ENCODE measurements around the gene MED29. TPM values are rescaled to one million over a fixed set of nuclear protein-coding genes. Genes with fewer than 3 reads are reported as not detected.

The MED29 gene
- total and polyA plus RNA-seq, 2 of the 13 experiments (the other 11 are each of a cell fraction or from before 2014, with no cell fraction given) = 14.0 to 19.7 TPM

- TF ChIP-seq LBX2 (CRISPR knock-in tag; IDR thresholded peaks at IDR 0.05; ENCODE audit: borderline replicate concordance) = no peak
- no peak for TF ChIP-seq CEBPG (CRISPR knock-in tag; IDR thresholded peaks at IDR 0.05)
- TF ChIP-seq ZNF724P (CRISPR knock-in tag; IDR thresholded peaks at IDR 0.05; ENCODE audit: borderline replicate concordance) = no peak
- TF ChIP-seq CCAR2 (optimal IDR thresholded peaks at IDR 0.05; ENCODE audit: low read depth, low read length) = no peak
- no peak for TF ChIP-seq MED1 (CRISPR knock-in tag; IDR thresholded peaks at IDR 0.05)
- no peak for TF ChIP-seq NFRKB (IDR thresholded peaks at IDR 0.05)
- no peak for TF ChIP-seq ZNF629 (CRISPR knock-in tag; conservative IDR thresholded peaks at IDR 0.05)
- no peak for TF ChIP-seq ZNF430 (CRISPR knock-in tag; IDR thresholded peaks at IDR 0.05)
- TF ChIP-seq ZNF34 (CRISPR knock-in tag; IDR thresholded peaks at IDR 0.05; ENCODE audit: borderline replicate concordance) = no peak
- no peak; the same call in 1 of the 2 replicates for TF ChIP-seq ZNF235 (CRISPR knock-in tag; IDR thresholded peaks at IDR 0.05; ENCODE audit: borderline replicate concordance)
- TF ChIP-seq, protein P1, sequence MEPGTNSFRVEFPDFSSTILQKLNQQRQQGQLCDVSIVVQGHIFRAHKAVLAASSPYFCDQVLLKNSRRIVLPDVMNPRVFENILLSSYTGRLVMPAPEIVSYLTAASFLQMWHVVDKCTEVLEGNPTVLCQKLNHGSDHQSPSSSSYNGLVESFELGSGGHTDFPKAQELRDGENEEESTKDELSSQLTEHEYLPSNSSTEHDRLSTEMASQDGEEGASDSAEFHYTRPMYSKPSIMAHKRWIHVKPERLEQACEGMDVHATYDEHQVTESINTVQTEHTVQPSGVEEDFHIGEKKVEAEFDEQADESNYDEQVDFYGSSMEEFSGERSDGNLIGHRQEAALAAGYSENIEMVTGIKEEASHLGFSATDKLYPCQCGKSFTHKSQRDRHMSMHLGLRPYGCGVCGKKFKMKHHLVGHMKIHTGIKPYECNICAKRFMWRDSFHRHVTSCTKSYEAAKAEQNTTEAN (CRISPR knock-in tag; conservative IDR thresholded peaks at IDR 0.05) = no peak
- no peak for TF ChIP-seq ZNF136 (CRISPR knock-in tag; IDR thresholded peaks at IDR 0.05; ENCODE audit: low read depth)
- TF ChIP-seq HHEX (CRISPR knock-in tag; IDR thresholded peaks at IDR 0.05) = no peak
- TF ChIP-seq, protein P2, sequence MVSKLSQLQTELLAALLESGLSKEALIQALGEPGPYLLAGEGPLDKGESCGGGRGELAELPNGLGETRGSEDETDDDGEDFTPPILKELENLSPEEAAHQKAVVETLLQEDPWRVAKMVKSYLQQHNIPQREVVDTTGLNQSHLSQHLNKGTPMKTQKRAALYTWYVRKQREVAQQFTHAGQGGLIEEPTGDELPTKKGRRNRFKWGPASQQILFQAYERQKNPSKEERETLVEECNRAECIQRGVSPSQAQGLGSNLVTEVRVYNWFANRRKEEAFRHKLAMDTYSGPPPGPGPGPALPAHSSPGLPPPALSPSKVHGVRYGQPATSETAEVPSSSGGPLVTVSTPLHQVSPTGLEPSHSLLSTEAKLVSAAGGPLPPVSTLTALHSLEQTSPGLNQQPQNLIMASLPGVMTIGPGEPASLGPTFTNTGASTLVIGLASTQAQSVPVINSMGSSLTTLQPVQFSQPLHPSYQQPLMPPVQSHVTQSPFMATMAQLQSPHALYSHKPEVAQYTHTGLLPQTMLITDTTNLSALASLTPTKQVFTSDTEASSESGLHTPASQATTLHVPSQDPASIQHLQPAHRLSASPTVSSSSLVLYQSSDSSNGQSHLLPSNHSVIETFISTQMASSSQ (IDR thresholded peaks at IDR 0.05; ENCODE audit: low read depth) = no peak
- TF ChIP-seq, protein P2 (CRISPR knock-in tag; IDR thresholded peaks at IDR 0.05; ENCODE audit: borderline replicate concordance) = 0 out of 2 replicates have a peak, but pooled peaks have one; percentile 13
- no peak for TF ChIP-seq ZNF557 (CRISPR knock-in tag; IDR thresholded peaks at IDR 0.05)
- TF ChIP-seq NR2F1 (CRISPR knock-in tag; IDR thresholded peaks at IDR 0.05) = no peak
- TF ChIP-seq ZNF337 (CRISPR knock-in tag; IDR thresholded peaks at IDR 0.05; ENCODE audit: borderline replicate concordance, low read depth) = no peak
- no peak for TF ChIP-seq BORCS8-MEF2B (CRISPR knock-in tag; IDR thresholded peaks at IDR 0.05)
- TF ChIP-seq SETDB1 (CRISPR knock-in tag; IDR thresholded peaks at IDR 0.05; ENCODE audit: borderline replicate concordance) = no peak
- TF ChIP-seq, protein P3, sequence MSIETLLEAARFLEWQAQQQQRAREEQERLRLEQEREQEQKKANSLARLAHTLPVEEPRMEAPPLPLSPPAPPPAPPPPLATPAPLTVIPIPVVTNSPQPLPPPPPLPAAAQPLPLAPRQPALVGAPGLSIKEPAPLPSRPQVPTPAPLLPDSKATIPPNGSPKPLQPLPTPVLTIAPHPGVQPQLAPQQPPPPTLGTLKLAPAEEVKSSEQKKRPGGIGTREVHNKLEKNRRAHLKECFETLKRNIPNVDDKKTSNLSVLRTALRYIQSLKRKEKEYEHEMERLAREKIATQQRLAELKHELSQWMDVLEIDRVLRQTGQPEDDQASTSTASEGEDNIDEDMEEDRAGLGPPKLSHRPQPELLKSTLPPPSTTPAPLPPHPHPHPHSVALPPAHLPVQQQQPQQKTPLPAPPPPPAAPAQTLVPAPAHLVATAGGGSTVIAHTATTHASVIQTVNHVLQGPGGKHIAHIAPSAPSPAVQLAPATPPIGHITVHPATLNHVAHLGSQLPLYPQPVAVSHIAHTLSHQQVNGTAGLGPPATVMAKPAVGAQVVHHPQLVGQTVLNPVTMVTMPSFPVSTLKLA (IDR thresholded peaks at IDR 0.05) = no peak
- no peak for TF ChIP-seq ATF3 (CRISPR knock-in tag; IDR thresholded peaks at IDR 0.05)
- TF ChIP-seq GATAD1 (CRISPR knock-in tag; IDR thresholded peaks at IDR 0.05) = 0 out of 2 replicates have a peak, but pooled peaks have one; percentile 11
Observed at GRCh38 chr19:39410017-39410830, 19.0 kb downstream of the MED29 start (continued).

Data from HepG2 (cell line).